HEK293T (cell line): ENCODE results near the gene TLK1.

Experiments used
- CTCF ChIA-PET: fragments of 350-600 bp; formaldehyde crosslinking; extraction: SDS; loops from one replicate; lab custom pipeline; 2021; ENCODE audit warnings: antibody characterized with exemption, inconsistent platforms; lab: Yijun Ruan, JAX
- POLR2A ChIA-PET: fragments of 350-600 bp; formaldehyde crosslinking; extraction: SDS; loops from one replicate; lab custom pipeline; 2020; ENCODE audit warnings: antibody characterized with exemption, inconsistent platforms; lab: Yijun Ruan, JAX
- DNase-seq: peaks from one replicate; pipeline ENCODE4 v3.0.0; 2012; ENCODE audit warnings: mixed read lengths; ENCODE audit errors: extremely low spot score
- ARNT ChIP-seq: fragments of 450-650 bp; IDR thresholded peaks from 2 replicates; pipeline ENCODE4 v1.6.1; 2017; ENCODE audit warnings: mild to moderate bottlenecking
- BHLHE40 ChIP-seq: fragments of 450-650 bp; IDR thresholded peaks from 2 replicates; pipeline ENCODE4 v1.6.1; 2016; ENCODE audit warnings: mild to moderate bottlenecking, moderate library complexity, borderline replicate concordance
- CTBP1 ChIP-seq: fragments of 450-650 bp; IDR thresholded peaks from 2 replicates; pipeline ENCODE4 v1.6.1; 2016; ENCODE audit warnings: borderline replicate concordance
- ELF4 ChIP-seq: fragments of 450-650 bp; IDR thresholded peaks from 2 replicates; pipeline ENCODE4 v1.6.1; 2017; ENCODE audit warnings: antibody characterized with exemption
- FOXA1 ChIP-seq: fragments of 450-650 bp; IDR thresholded peaks from 2 replicates; pipeline ENCODE4 v1.6.1; 2016; ENCODE audit warnings: mild to moderate bottlenecking
- FOXK2 ChIP-seq: fragments of 450-650 bp; IDR thresholded peaks from 2 replicates; pipeline ENCODE4 v1.6.1; 2016; ENCODE audit warnings: mild to moderate bottlenecking
- FOXM1 ChIP-seq: fragments of 450-650 bp; IDR thresholded peaks from 2 replicates; pipeline ENCODE4 v1.6.1; 2017; ENCODE audit warnings: mild to moderate bottlenecking, borderline replicate concordance
- HDGF ChIP-seq: fragments of 450-650 bp; IDR thresholded peaks from 2 replicates; pipeline ENCODE4 v1.6.1; 2017; ENCODE audit warnings: antibody characterized with exemption, borderline replicate concordance
- L3MBTL2 ChIP-seq: fragments of 450-650 bp; conservative IDR thresholded peaks from 2 replicates; pipeline ENCODE4 v1.6.1; 2016; ENCODE audit warnings: mild to moderate bottlenecking
- LEF1 ChIP-seq: fragments of 450-650 bp; IDR thresholded peaks from 2 replicates; pipeline ENCODE4 v1.6.1; 2017; ENCODE audit warnings: mild to moderate bottlenecking, borderline replicate concordance
- NFRKB ChIP-seq: fragments of 450-650 bp; IDR thresholded peaks from 2 replicates; pipeline ENCODE4 v1.6.1; 2016; ENCODE audit warnings: mild to moderate bottlenecking, moderate library complexity
- PKNOX1 ChIP-seq: fragments of 450-650 bp; IDR thresholded peaks from 2 replicates; pipeline ENCODE4 v1.6.1; 2016
- SP1 ChIP-seq: fragments of 450-650 bp; IDR thresholded peaks from 2 replicates; pipeline ENCODE4 v1.6.1; 2017
- SUZ12 ChIP-seq: fragments of 450-650 bp; IDR thresholded peaks from 2 replicates; pipeline ENCODE4 v1.6.1; 2016; ENCODE audit warnings: mild to moderate bottlenecking
- TARDBP ChIP-seq: fragments of 450-650 bp; IDR thresholded peaks from 2 replicates; pipeline ENCODE4 v1.6.1; 2016
- ZNF384 ChIP-seq: fragments of 450-650 bp; IDR thresholded peaks from 2 replicates; pipeline ENCODE4 v1.6.1; 2016

Gene TLK1

GRCh38 chr2:171034315-171034714 lies 126.4 kb downstream of the TLK1 start:
- ChIA-PET POLR2A (no interaction called here), CTCF (no interaction called here)
- TF ChIP-seq ZNF384 (no peak), SP1 (no peak)

GRCh38 chr2:171025214-171025613 lies 135.5 kb downstream of the TLK1 start:
- no peak for TF ChIP-seq ARNT
- DNase-seq, result no peak
- POLR2A ChIA-PET, result no interaction called here
- CTCF ChIA-PET, result no interaction called here

More at GRCh38 chr2:171034315-171034714, 126.4 kb downstream of the TLK1 start:
- DNase-seq, result no peak

- ChIA-PET POLR2A (no interaction called here), CTCF (no interaction called here)
- TF ChIP-seq FOXA1, result no peak
- TF ChIP-seq HDGF, result no peak
- TF ChIP-seq ARNT, result no peak
- TF ChIP-seq SP1, result no peak
- TF ChIP-seq NFRKB, result no peak
- no peak for TF ChIP-seq BHLHE40
- no peak for TF ChIP-seq FOXK2
- TF ChIP-seq ELF4, result no peak
- TF ChIP-seq CTBP1, result no peak
- TF ChIP-seq TARDBP, result no peak
- TF ChIP-seq LEF1, result no peak
- TF ChIP-seq PKNOX1, result no peak
- DNase-seq, result no peak
Observed at GRCh38 chr2:171018522-171018921, 142.2 kb downstream of the TLK1 start.

GRCh38 chr2:171016125-171016524 lies 144.6 kb downstream of the TLK1 start:
- CTCF ChIA-PET, result no interaction called here
- TF ChIP-seq CTBP1, result no peak
- no peak for TF ChIP-seq LEF1
- no peak for TF ChIP-seq FOXK2
- TF ChIP-seq SUZ12, result no peak
- TF ChIP-seq NFRKB, result no peak
- TF ChIP-seq TARDBP, result no peak
- no peak for TF ChIP-seq HDGF
- TF ChIP-seq ZNF384, result no peak
- no peak for TF ChIP-seq L3MBTL2
- no peak for TF ChIP-seq FOXM1
- no peak for TF ChIP-seq BHLHE40
- TF ChIP-seq FOXA1, result no peak
- TF ChIP-seq PKNOX1, result no peak
- TF ChIP-seq ARNT, result no peak
- TF ChIP-seq ELF4, result no peak
- TF ChIP-seq SP1, result no peak
- POLR2A ChIA-PET, result no interaction called here
- no peak for DNase-seq

- ChIA-PET POLR2A (no interaction called here), CTCF (no interaction called here)
- no peak for TF ChIP-seq TARDBP
- TF ChIP-seq SP1, result no peak
- no peak for TF ChIP-seq FOXA1
- no peak for TF ChIP-seq CTBP1
- no peak for TF ChIP-seq SUZ12
- no peak for TF ChIP-seq NFRKB
- no peak for TF ChIP-seq L3MBTL2
- no peak for DNase-seq
Observed at GRCh38 chr2:171013851-171014250, 146.8 kb downstream of the TLK1 start.

- POLR2A ChIA-PET, result no interaction called here
- CTCF ChIA-PET, result no interaction called here
- TF ChIP-seq FOXA1 (no peak), SP1 (no peak), L3MBTL2 (no peak), SUZ12 (no peak), FOXK2 (no peak), NFRKB (no peak), PKNOX1 (no peak), ZNF384 (no peak)
- no peak for DNase-seq
Observed at GRCh38 chr2:171009386-171009785, 151.3 kb downstream of the TLK1 start.

- no peak for DNase-seq
- ChIA-PET CTCF (no interaction called here), POLR2A (no interaction called here)
- TF ChIP-seq ARNT (no peak), SUZ12 (no peak), LEF1 (no peak), ZNF384 (no peak), NFRKB (no peak), HDGF (no peak), CTBP1 (no peak), BHLHE40 (no peak), TARDBP (no peak)
Observed at GRCh38 chr2:171008550-171009205, 152.0 kb downstream of the TLK1 start.
